WTC11 (cell line): ENCODE data around the gene FBXL13. TPM values are rescaled to one million over a fixed set of nuclear protein-coding genes. Genes with fewer than 3 reads are reported as not detected.

Experiments used
- ATAC-seq: fragments of 200-7000 bp; cut with Tn5 transposase; 2 replicates; pipeline ENCODE4 v1.10.0; 2021; ENCODE audit warnings: mild to moderate bottlenecking, moderate library complexity
- CTCF ChIA-PET: fragments of 300-600 bp; sonication (Branson Sonifier 250); formaldehyde crosslinking; loops from one replicate; lab custom pipeline; 2021; ENCODE audit warnings: antibody characterized with exemption; lab: Charles Lee
- POLR2A ChIA-PET: fragments of 350-600 bp; sonication (Branson Sonifier 250); formaldehyde crosslinking; loops from one replicate; lab custom pipeline; 2021; ENCODE audit warnings: antibody characterized with exemption; lab: Charles Lee
- DNase-seq: peaks from one replicate; pipeline ENCODE4 v3.0.0; 2021; ENCODE audit warnings: low spot score
- H3K27ac Mint-ChIP-seq: 2 replicates; pipeline ENCODE4 v1.8.0; 2021; ENCODE audit warnings: mixed read lengths
- H3K27me3 Mint-ChIP-seq: 2 replicates; pipeline ENCODE4 v1.8.0; 2021; ENCODE audit warnings: low read depth, mild to moderate bottlenecking, moderate library complexity, mixed read lengths
- H3K36me3 Mint-ChIP-seq: 2 replicates; pipeline ENCODE4 v1.8.0; 2021; ENCODE audit warnings: mixed read lengths
- H3K4me1 Mint-ChIP-seq: 2 replicates; pipeline ENCODE4 v1.8.0; 2022; ENCODE audit warnings: mixed read lengths
- H3K4me3 Mint-ChIP-seq: 2 replicates; pipeline ENCODE4 v1.8.0; 2021; ENCODE audit warnings: mild to moderate bottlenecking, moderate library complexity, mixed read lengths
- H3K9me3 Mint-ChIP-seq: 2 replicates; pipeline ENCODE4 v1.8.0; 2021; ENCODE audit warnings: mixed read lengths
- CBFB ChIP-seq: sonication (generic); formaldehyde crosslinking; IDR thresholded peaks from 2 replicates; pipeline ENCODE4 v1.8.1; 2022; ENCODE audit warnings: mild to moderate bottlenecking, low read depth, missing genetic modification reagents
- ESRRA ChIP-seq: sonication (generic); formaldehyde crosslinking; IDR thresholded peaks from 2 replicates; pipeline ENCODE4 v1.8.1; 2022; ENCODE audit warnings: mild to moderate bottlenecking, missing genetic modification reagents, borderline replicate concordance
- FOXJ3 ChIP-seq: sonication (generic); formaldehyde crosslinking; IDR thresholded peaks from 2 replicates; pipeline ENCODE4 v1.9.0; 2021; ENCODE audit warnings: missing genetic modification reagents, mild to moderate bottlenecking, borderline replicate concordance
- FOXK1 ChIP-seq: sonication (generic); formaldehyde crosslinking; IDR thresholded peaks from 2 replicates; pipeline ENCODE4 v1.8.0; 2022; ENCODE audit warnings: mild to moderate bottlenecking, moderate library complexity, missing genetic modification reagents
- FOXP1 ChIP-seq: sonication (generic); formaldehyde crosslinking; IDR thresholded peaks from 2 replicates; pipeline ENCODE4 v1.8.0; 2022; ENCODE audit warnings: missing genetic modification reagents, mild to moderate bottlenecking, moderate library complexity, borderline replicate concordance
- GTF2I ChIP-seq: fragments of 250-450 bp; sonication (Bioruptor Pico); conservative IDR thresholded peaks from 2 replicates; pipeline ENCODE4 v1.4.0; 2021; ENCODE audit warnings: mild to moderate bottlenecking
- HMGA2 ChIP-seq: fragments of 250-450 bp; sonication (Bioruptor Pico); IDR thresholded peaks from 2 replicates; pipeline ENCODE4 v1.4.0; 2021; ENCODE audit warnings: mild to moderate bottlenecking, moderate library complexity
- JAZF1 ChIP-seq: fragments of 250-450 bp; sonication (Bioruptor Pico); IDR thresholded peaks from 2 replicates; pipeline ENCODE4 v1.9.0; 2021; ENCODE audit warnings: moderate library complexity, mild to moderate bottlenecking, inconsistent platforms
- MXD4 ChIP-seq: fragments of 250-450 bp; sonication (Bioruptor Pico); IDR thresholded peaks from 2 replicates; pipeline ENCODE4 v1.8.0; 2021; ENCODE audit warnings: mild to moderate bottlenecking, moderate library complexity, borderline replicate concordance
- MYBL2 ChIP-seq: sonication (generic); formaldehyde crosslinking; IDR thresholded peaks from 2 replicates; pipeline ENCODE4 v1.8.1; 2023; ENCODE audit warnings: mild to moderate bottlenecking, moderate library complexity, missing genetic modification reagents
- NR2C2 ChIP-seq: sonication (generic); formaldehyde crosslinking; IDR thresholded peaks from 2 replicates; pipeline ENCODE4 v1.8.0; 2022; ENCODE audit warnings: mild to moderate bottlenecking, missing genetic modification reagents
- OVOL2 ChIP-seq: fragments of 250-450 bp; sonication (Bioruptor Pico); IDR thresholded peaks from 2 replicates; pipeline ENCODE4 v1.9.0; 2021; ENCODE audit warnings: mild to moderate bottlenecking, borderline replicate concordance
- TEAD1 ChIP-seq: sonication (generic); formaldehyde crosslinking; IDR thresholded peaks from 2 replicates; pipeline ENCODE4 v1.8.0; 2022; ENCODE audit warnings: mild to moderate bottlenecking, missing genetic modification reagents
- ZNF263 ChIP-seq: sonication (generic); formaldehyde crosslinking; IDR thresholded peaks from 2 replicates; pipeline ENCODE4 v1.8.1; 2022; ENCODE audit warnings: low read depth, mild to moderate bottlenecking, moderate library complexity, missing genetic modification reagents
- ZNF416 ChIP-seq: fragments of 250-450 bp; sonication (Bioruptor Pico); IDR thresholded peaks from 2 replicates; pipeline ENCODE4 v1.9.0; 2021; ENCODE audit warnings: mild to moderate bottlenecking, inconsistent platforms
- ZNF671 ChIP-seq: fragments of 250-450 bp; sonication (Bioruptor Pico); IDR thresholded peaks from 2 replicates; pipeline ENCODE4 v1.8.0; 2021; ENCODE audit warnings: mild to moderate bottlenecking
- total RNA-seq: library from RNA; stranded (reverse); gene quantifications from 3 replicates; pipeline ENCODE4 v1.2.3, GENCODE V29; 2021
- TF ChIP-seq, protein P1 (sequence below): sonication (generic); formaldehyde crosslinking; IDR thresholded peaks from 2 replicates; pipeline ENCODE4 v1.8.0; 2023; ENCODE audit warnings: mild to moderate bottlenecking, missing genetic modification reagents
- TF ChIP-seq, protein P2 (sequence below): sonication (generic); formaldehyde crosslinking; IDR thresholded peaks from 2 replicates; pipeline ENCODE4 v1.8.1; 2022; ENCODE audit warnings: mild to moderate bottlenecking, missing genetic modification reagents, moderate library complexity, borderline replicate concordance
- TF ChIP-seq, protein P3 (sequence below): fragments of 250-450 bp; sonication (Bioruptor Pico); IDR thresholded peaks from 2 replicates; pipeline ENCODE4 v1.8.0; 2021; ENCODE audit warnings: mild to moderate bottlenecking
- TF ChIP-seq, protein P4 (sequence below): fragments of 250-450 bp; sonication (Bioruptor Pico); IDR thresholded peaks from 2 replicates; pipeline ENCODE4 v1.9.0; 2021; ENCODE audit warnings: mild to moderate bottlenecking

Gene FBXL13
- total RNA-seq, 1 experiment from 2014 or later: 1.7 TPM

DNA sequence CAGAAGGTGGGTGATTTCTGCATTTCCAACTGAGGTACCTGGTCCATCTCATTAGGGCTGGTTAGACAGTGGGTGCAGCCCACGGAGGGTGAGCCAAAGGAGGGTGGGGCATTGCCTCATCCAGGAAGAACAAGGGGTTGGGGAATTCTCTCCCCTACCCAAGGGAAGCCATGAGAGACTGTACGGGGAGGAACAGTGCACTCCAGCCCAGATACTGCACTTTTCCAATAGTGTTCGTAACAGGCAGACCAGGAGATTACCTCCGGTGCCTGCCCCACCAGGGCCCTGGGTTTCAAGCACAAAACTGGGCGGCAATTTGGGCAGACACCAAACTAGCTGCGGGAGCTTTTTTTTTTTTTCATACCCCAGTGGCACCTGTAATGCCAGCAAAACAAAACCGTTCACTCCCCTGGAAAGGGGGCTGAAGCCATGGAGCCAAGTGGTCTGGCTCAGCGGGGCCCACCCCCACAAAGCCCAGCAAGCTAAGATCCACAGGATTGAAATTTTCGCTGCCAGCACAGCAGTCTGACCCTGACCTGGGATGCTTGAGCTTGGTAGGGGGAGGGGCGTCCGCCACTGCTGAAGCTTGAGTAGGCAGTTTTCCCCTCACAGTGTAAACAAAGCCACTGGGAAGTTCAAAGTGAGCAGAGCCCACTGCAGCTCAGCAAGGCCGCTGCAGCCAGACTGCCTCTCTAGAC lies 31.6 kb upstream of the FBXL13 start:
- H3K4me1 Mint-ChIP-seq: peaks cover 13% of the 10 kb centered on the region
- no peak overlapping the region; the same call in 1 of the 2 replicates for H3K27ac Mint-ChIP-seq
- CTCF ChIA-PET: interaction anchor here (0.7 to 1.5 kb wide), 3 partner anchors 31 to 348 kb away, joined by 3 to 11 read pairs (median 4); partner anchors contain the start of gene ARMC10
- POLR2A ChIA-PET: interaction anchor here (0.6 to 1.1 kb wide), 3 partner anchors 9 to 31 kb away, joined by 5 to 6 read pairs (median 5); partner anchors contain the start of genes ARMC10 and FBXL13
- peaks cover 4% of the 10 kb centered on the region for H3K36me3 Mint-ChIP-seq
- 0 out of 2 replicates have a peak, but pooled peaks cover 4% of the 10 kb centered on the region for H3K9me3 Mint-ChIP-seq
- H3K27me3 Mint-ChIP-seq: no peaks in the 10 kb centered on the region
- ATAC-seq: peak; percentile 90
- H3K4me3 Mint-ChIP-seq: no peak overlapping the region
- TF ChIP-seq TEAD1 (no peak), FOXK1 (CRISPR knock-in tag) (peak; percentile 86; the same call in 1 of the 2 replicates), FOXP1 (CRISPR knock-in tag) (peak; percentile 55; the same call in 1 of the 2 replicates)
- TF ChIP-seq, protein P1, sequence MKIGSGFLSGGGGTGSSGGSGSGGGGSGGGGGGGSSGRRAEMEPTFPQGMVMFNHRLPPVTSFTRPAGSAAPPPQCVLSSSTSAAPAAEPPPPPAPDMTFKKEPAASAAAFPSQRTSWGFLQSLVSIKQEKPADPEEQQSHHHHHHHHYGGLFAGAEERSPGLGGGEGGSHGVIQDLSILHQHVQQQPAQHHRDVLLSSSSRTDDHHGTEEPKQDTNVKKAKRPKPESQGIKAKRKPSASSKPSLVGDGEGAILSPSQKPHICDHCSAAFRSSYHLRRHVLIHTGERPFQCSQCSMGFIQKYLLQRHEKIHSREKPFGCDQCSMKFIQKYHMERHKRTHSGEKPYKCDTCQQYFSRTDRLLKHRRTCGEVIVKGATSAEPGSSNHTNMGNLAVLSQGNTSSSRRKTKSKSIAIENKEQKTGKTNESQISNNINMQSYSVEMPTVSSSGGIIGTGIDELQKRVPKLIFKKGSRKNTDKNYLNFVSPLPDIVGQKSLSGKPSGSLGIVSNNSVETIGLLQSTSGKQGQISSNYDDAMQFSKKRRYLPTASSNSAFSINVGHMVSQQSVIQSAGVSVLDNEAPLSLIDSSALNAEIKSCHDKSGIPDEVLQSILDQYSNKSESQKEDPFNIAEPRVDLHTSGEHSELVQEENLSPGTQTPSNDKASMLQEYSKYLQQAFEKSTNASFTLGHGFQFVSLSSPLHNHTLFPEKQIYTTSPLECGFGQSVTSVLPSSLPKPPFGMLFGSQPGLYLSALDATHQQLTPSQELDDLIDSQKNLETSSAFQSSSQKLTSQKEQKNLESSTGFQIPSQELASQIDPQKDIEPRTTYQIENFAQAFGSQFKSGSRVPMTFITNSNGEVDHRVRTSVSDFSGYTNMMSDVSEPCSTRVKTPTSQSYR (CRISPR knock-in tag): 0 out of 2 replicates have a peak, but pooled peaks have one; percentile 42
- DNase-seq: peak; percentile 71

DNA sequence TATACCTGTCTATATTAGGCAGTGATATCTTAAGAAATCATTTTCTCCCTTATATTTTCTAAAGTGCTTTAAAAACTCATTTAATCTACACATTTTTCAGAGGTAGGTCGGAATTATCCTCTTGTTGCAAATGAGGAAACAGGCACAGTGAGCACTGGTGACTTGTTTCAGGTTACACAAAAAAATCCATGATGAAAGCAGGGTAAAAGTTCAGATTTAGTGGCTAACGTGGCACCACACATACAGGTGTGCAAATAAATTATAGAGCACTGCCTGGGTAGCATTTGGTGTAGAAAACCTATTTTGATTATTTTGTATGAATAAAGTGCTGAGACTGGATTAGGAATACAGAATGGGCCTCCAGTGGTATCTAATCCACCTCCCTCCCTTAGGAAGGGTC lies 26.9 kb upstream of the FBXL13 start:
- TF ChIP-seq ZNF416: no peak
- no peak for TF ChIP-seq ESRRA (CRISPR knock-in tag)
- TF ChIP-seq, protein P2, sequence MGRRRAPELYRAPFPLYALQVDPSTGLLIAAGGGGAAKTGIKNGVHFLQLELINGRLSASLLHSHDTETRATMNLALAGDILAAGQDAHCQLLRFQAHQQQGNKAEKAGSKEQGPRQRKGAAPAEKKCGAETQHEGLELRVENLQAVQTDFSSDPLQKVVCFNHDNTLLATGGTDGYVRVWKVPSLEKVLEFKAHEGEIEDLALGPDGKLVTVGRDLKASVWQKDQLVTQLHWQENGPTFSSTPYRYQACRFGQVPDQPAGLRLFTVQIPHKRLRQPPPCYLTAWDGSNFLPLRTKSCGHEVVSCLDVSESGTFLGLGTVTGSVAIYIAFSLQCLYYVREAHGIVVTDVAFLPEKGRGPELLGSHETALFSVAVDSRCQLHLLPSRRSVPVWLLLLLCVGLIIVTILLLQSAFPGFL: no peak
- no peak for TF ChIP-seq NR2C2 (CRISPR knock-in tag)
- no peak for TF ChIP-seq MYBL2 (CRISPR knock-in tag)
- TF ChIP-seq JAZF1 (CRISPR knock-in tag): no peak
- no peak for TF ChIP-seq CBFB (CRISPR knock-in tag)
- TF ChIP-seq, all 79 proteins: peak for 0
- ChIA-PET POLR2A (no interaction called here), CTCF (no interaction called here)
- ATAC-seq: no peak
- Mint-ChIP-seq H3K36me3 (peaks cover 9% of the 10 kb centered on the region; the same call in 1 of the 2 replicates), H3K4me3 (no peak overlapping the region), H3K4me1 (peaks cover 8% of the 10 kb centered on the region), H3K27ac (no peak overlapping the region), H3K9me3 (no peaks in the 10 kb centered on the region), H3K27me3 (no peaks in the 10 kb centered on the region)
- no peak for DNase-seq

DNA sequence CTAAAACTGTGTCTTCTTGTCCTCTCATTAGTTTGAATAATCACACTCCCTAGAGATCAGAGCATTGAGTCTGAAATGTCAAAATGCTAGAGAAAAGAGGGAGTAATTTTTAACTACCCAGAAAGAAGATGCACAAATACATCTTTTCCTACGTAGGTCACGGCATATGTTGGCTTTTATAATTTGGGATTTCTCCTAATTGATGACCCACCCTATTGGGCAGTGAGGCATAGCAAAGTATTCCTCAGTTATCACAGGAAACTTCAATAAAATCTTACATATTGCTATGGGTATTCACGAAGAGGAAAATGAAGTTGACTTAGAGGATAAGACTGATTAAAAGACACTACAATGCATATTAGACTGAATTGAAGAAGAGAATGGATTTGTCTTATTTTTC lies 25.8 kb upstream of the FBXL13 start:
- H3K36me3 Mint-ChIP-seq: peaks cover 13% of the 10 kb centered on the region
- no peak overlapping the region for H3K4me3 Mint-ChIP-seq
- ATAC-seq (no peak), DNase-seq (no peak)
- H3K9me3 Mint-ChIP-seq: no peaks in the 10 kb centered on the region; the same call in 1 of the 2 replicates
- ChIA-PET POLR2A (no interaction called here), CTCF (no interaction called here)
- TF ChIP-seq ZNF671 (CRISPR knock-in tag) (no peak), ZNF263 (CRISPR knock-in tag) (no peak), HMGA2 (CRISPR knock-in tag) (no peak), MXD4 (CRISPR knock-in tag) (no peak), OVOL2 (CRISPR knock-in tag) (no peak), FOXJ3 (CRISPR knock-in tag) (no peak), GTF2I (CRISPR knock-in tag) (no peak), NR2C2 (CRISPR knock-in tag) (no peak)
- TF ChIP-seq, protein P3, sequence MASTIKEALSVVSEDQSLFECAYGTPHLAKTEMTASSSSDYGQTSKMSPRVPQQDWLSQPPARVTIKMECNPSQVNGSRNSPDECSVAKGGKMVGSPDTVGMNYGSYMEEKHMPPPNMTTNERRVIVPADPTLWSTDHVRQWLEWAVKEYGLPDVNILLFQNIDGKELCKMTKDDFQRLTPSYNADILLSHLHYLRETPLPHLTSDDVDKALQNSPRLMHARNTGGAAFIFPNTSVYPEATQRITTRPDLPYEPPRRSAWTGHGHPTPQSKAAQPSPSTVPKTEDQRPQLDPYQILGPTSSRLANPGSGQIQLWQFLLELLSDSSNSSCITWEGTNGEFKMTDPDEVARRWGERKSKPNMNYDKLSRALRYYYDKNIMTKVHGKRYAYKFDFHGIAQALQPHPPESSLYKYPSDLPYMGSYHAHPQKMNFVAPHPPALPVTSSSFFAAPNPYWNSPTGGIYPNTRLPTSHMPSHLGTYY (CRISPR knock-in tag): no peak
- TF ChIP-seq, protein P4, sequence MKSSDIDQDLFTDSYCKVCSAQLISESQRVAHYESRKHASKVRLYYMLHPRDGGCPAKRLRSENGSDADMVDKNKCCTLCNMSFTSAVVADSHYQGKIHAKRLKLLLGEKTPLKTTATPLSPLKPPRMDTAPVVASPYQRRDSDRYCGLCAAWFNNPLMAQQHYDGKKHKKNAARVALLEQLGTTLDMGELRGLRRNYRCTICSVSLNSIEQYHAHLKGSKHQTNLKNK (CRISPR knock-in tag): no peak
- H3K4me1 Mint-ChIP-seq: no peaks in the 10 kb centered on the region
- no peak overlapping the region for H3K27ac Mint-ChIP-seq
- H3K27me3 Mint-ChIP-seq: no peaks in the 10 kb centered on the region
